SU-DHL-6 (cell line): ENCODE results near the gene XRCC6.

ENCODE experiments used
- H2AFZ ChIP-seq: fragments of 200-600 bp; sonication (generic); 2 replicates; pipeline ENCODE4 v1.6.1; 2014; ENCODE audit warnings: low read depth, mild to moderate bottlenecking, moderate library complexity, mixed read lengths, antibody characterized with exemption, low read length; ENCODE audit not compliant: severe bottlenecking
- H3F3A ChIP-seq: fragments of 200-600 bp; shearing (Covaris generic); 2 replicates; pipeline ENCODE4 v1.6.0; 2016; ENCODE audit warnings: antibody characterized with exemption, mild to moderate bottlenecking; ENCODE audit not compliant: insufficient read depth
- H3K27ac ChIP-seq: fragments of 200-600 bp; sonication (generic); 2 replicates; pipeline ENCODE4 v1.5.1; 2016; ENCODE audit warnings: low read depth, mild to moderate bottlenecking, low read length, moderate library complexity, mixed read lengths
- H3K27me3 ChIP-seq: fragments of 200-600 bp; sonication (generic), shearing (Covaris generic); 2 replicates; pipeline ENCODE4 v1.6.0; 2014; ENCODE audit warnings: mild to moderate bottlenecking, low read length
- H3K36me3 ChIP-seq: fragments of 200-600 bp; sonication (generic); 2 replicates; pipeline ENCODE4 v1.6.1; 2014; ENCODE audit warnings: mild to moderate bottlenecking, low read length, mixed read lengths
- H3K4me2 ChIP-seq: fragments of 300-600, 200-600 bp; shearing (Covaris generic), sonication (generic); 2 replicates; pipeline ENCODE4 v1.6.0; 2014; ENCODE audit warnings: low read length, low read depth, mild to moderate bottlenecking; ENCODE audit not compliant: poor library complexity, severe bottlenecking
- H3K4me3 ChIP-seq: fragments of 200-600 bp; sonication (generic); 2 replicates; pipeline ENCODE4 v1.5.1; 2014; ENCODE audit warnings: antibody characterized with exemption, low read length, mild to moderate bottlenecking, mixed read lengths; ENCODE audit not compliant: insufficient read depth, poor library complexity, severe bottlenecking
- H3K79me2 ChIP-seq: fragments of 200-600 bp; sonication (generic); 2 replicates; pipeline ENCODE4 v1.6.1; 2014; ENCODE audit warnings: mild to moderate bottlenecking, low read length, moderate library complexity; ENCODE audit not compliant: insufficient read depth
- H3K9ac ChIP-seq: fragments of 200-600 bp; sonication (generic); 2 replicates; pipeline ENCODE4 v1.7.0; 2014; ENCODE audit warnings: mild to moderate bottlenecking, low read length
- H3K9me2 ChIP-seq: fragments of 200-600 bp; sonication (generic); replicated peaks from 2 replicates; pipeline ENCODE4 v1.6.1; 2014; ENCODE audit warnings: low read length; ENCODE audit not compliant: insufficient read depth
- H3K9me3 ChIP-seq: fragments of 200-600 bp; sonication (generic); 2 replicates; pipeline ENCODE4 v1.6.1; 2014; ENCODE audit warnings: low read length, mixed read lengths; ENCODE audit not compliant: insufficient read depth
- H4K20me1 ChIP-seq: fragments of 200-600 bp; sonication (generic); 2 replicates; pipeline ENCODE4 v1.6.1; 2014; ENCODE audit warnings: low read depth, mild to moderate bottlenecking, antibody characterized with exemption, low read length, moderate library complexity, mixed read lengths
- EZH2phosphoT487 ChIP-seq: fragments of 200-600 bp; sonication (generic), shearing (Covaris generic); conservative IDR thresholded peaks from 2 replicates; pipeline ENCODE4 v1.6.1; 2018; ENCODE audit warnings: mild to moderate bottlenecking, antibody characterized with exemption, low read length, moderate library complexity, mixed read lengths
- TF ChIP-seq, protein P1 (sequence below): fragments of 200-600 bp; sonication (generic); IDR thresholded peaks from one replicate; pipeline ENCODE4 v1.5.1; 2017; ENCODE audit warnings: antibody characterized with exemption, mild to moderate bottlenecking, low read length, moderate library complexity; ENCODE audit not compliant: insufficient read depth, poor library complexity, severe bottlenecking

Gene XRCC6

DNA sequence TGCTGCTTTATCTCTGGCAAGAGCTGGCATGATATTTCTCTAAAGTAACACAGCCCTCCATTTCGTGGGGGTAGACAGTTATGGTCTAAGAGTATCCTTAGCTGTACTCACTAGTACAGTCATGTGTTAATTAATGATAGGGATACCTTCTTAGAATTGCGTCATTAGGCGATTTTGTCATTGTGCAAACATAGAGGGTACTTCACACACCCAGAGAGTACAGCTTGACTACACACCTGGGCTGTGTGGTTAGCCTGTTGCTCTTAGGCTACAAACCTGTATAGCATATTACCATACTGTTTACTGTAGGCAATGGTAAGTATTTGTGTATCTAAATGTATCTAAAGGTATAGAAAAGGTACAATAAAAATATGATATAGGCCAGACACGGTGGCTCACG is 17.0 kb downstream of the XRCC6 start:
- Histone ChIP-seq H3K9ac (no peak overlapping the region), H4K20me1 (peaks cover 5% of the 10 kb centered on the region; the same call in 1 of the 2 replicates), H3K36me3 (peaks cover 54% of the 10 kb centered on the region), H3K27ac (no peak overlapping the region), H3K9me2 (no peaks in the 10 kb centered on the region), H3K4me2 (no peak overlapping the region), H3K79me2 (peaks cover 28% of the 10 kb centered on the region), H3K9me3 (no peaks in the 10 kb centered on the region), H2AFZ (no peak overlapping the region), H3K27me3 (no peaks in the 10 kb centered on the region), H3F3A (no peaks in the 10 kb centered on the region), H3K4me3 (no peak overlapping the region)
- no peak for TF ChIP-seq EZH2phosphoT487
- TF ChIP-seq, protein P1, sequence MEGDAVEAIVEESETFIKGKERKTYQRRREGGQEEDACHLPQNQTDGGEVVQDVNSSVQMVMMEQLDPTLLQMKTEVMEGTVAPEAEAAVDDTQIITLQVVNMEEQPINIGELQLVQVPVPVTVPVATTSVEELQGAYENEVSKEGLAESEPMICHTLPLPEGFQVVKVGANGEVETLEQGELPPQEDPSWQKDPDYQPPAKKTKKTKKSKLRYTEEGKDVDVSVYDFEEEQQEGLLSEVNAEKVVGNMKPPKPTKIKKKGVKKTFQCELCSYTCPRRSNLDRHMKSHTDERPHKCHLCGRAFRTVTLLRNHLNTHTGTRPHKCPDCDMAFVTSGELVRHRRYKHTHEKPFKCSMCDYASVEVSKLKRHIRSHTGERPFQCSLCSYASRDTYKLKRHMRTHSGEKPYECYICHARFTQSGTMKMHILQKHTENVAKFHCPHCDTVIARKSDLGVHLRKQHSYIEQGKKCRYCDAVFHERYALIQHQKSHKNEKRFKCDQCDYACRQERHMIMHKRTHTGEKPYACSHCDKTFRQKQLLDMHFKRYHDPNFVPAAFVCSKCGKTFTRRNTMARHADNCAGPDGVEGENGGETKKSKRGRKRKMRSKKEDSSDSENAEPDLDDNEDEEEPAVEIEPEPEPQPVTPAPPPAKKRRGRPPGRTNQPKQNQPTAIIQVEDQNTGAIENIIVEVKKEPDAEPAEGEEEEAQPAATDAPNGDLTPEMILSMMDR = no peak

DNA sequence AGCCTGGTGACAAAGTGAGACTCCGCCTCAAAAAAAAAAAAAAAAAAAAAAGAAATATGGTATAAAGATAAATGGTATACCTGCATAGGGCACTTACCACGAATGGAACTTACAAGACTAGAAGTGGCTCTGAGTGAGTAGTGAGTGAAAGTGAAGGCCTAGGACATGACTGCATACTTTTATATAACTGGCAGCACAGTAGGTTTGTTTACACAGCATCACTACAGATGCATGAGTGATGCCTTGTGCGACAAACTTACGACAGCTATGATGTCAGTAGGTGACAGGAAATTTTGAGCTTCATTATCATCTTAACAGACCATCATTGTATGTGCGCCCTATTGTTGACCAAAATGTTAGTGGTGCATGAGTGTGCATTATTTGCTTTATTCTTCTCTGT is 17.7 kb downstream of the XRCC6 start:
- Histone ChIP-seq H2AFZ (no peak overlapping the region), H3K27ac (no peak overlapping the region), H3K4me2 (no peak overlapping the region), H3K36me3 (peaks cover 53% of the 10 kb centered on the region), H3K79me2 (peaks cover 23% of the 10 kb centered on the region), H4K20me1 (peaks cover 5% of the 10 kb centered on the region; the same call in 1 of the 2 replicates), H3F3A (no peaks in the 10 kb centered on the region), H3K9me3 (no peaks in the 10 kb centered on the region), H3K9me2 (no peaks in the 10 kb centered on the region), H3K9ac (no peak overlapping the region), H3K4me3 (no peak overlapping the region), H3K27me3 (no peaks in the 10 kb centered on the region)
- TF ChIP-seq EZH2phosphoT487 = no peak
- TF ChIP-seq, protein P1 = no peak

DNA sequence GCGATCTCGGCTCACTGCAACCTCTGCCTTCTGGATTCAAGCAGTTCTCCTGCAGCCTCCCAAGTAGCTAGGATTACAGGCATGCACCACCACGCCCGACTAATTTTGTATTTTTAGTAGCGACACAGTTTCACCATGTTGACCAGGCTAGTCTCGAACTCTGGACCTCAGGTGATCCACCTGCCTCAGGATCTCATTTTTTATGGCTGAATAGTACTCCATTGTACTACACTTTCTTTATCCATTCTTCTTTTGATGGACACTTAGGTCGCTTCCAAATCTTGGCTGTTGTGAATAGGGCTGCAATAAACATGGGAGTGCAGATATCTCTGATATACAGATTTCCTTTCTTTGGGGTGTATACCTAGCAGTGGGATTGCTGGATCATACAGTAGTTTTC is 20.8 kb downstream of the XRCC6 start:
- H3K27ac ChIP-seq = no peak overlapping the region
- TF ChIP-seq, protein P1 = no peak
- TF ChIP-seq EZH2phosphoT487 = no peak
- no peaks in the 10 kb centered on the region for H4K20me1 ChIP-seq
- no peaks in the 10 kb centered on the region for H3K27me3 ChIP-seq
- no peaks in the 10 kb centered on the region for H3F3A ChIP-seq
- H2AFZ ChIP-seq = no peak overlapping the region
- peaks cover 36% of the 10 kb centered on the region for H3K36me3 ChIP-seq
- no peak overlapping the region for H3K4me3 ChIP-seq
- H3K9me2 ChIP-seq = no peaks in the 10 kb centered on the region
- H3K9ac ChIP-seq = no peak overlapping the region
- no peak overlapping the region for H3K4me2 ChIP-seq
- peaks cover 20% of the 10 kb centered on the region for H3K79me2 ChIP-seq
- H3K9me3 ChIP-seq = no peaks in the 10 kb centered on the region
